ENCODE data around the gene SLC22A8.
"Not testable (repeated sequence)": the region's sequence is repeated elsewhere in the genome, so short reads cannot be mapped to it uniquely, and the experiment has no call there.

SLC22A8 gene

DNA sequence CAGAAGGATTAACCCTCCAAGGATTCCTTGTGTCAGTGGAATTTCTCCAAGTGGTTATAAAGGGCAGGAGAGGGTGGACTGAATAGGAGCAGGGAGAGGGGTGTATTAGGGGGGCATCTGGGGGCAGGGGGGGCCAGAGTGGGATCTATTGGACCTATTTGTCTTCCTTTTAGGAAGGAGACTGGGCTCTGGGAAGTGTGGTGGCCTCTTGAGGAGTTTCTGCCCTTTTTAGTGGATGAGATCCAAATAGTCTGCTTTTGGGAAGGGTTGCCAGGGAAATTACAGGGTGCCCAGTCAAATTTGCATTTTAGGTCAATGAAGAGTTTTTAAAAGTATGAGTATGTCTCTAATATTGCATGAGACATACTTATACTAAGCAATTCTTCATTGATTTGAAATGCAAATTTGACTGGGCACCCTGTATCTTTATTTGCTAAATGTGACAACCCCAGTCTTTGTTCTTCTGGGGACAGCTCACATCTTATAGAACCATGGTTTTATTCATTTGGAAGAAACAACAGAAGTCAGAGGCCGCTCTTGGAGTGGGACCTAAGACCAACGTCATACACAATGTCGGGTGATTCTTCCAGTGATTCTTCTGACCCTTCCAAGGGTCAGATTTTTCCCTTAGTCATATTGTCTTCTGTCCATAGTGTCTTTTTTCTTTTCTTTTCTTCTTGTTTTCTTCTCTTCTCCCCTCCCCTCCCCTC, 30.4 kb downstream of the SLC22A8 start:
- DNase-seq = no peak

DNA sequence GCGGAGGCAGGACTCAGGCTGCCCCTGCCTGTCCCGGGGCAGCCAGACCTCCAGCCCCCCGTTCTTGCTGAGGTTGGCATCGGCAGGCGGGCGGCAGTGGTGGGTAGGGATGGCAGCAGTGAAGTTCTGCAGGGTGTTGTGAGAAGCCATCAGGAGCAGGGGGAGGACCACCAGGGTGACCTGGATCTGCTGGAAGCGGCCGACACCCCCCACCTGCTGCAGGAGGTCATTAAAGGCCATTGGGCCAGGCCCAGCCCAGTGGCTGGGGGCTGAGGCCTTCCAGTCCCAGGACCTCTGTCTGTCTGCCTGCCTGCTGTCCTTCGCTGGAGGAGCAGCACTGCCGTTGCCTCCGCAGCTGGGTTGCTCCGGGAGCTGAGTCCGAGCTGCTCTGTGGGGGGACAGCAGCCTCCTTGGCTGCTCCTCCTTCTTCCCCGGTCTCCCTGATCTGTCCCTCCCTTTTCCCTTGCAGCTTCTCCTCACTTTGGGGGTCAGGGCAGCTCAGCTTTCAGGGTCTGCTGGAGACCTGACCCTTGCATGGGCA, 31.1 kb downstream of the SLC22A8 start, which contains the start of gene SLC22A6:
TSS of gene SLC22A6 (minus strand) at position 517 of the 541 bp plus-strand sequence. CDS start at position 240, 277 bp downstream.
- no peak for DNase-seq

DNA sequence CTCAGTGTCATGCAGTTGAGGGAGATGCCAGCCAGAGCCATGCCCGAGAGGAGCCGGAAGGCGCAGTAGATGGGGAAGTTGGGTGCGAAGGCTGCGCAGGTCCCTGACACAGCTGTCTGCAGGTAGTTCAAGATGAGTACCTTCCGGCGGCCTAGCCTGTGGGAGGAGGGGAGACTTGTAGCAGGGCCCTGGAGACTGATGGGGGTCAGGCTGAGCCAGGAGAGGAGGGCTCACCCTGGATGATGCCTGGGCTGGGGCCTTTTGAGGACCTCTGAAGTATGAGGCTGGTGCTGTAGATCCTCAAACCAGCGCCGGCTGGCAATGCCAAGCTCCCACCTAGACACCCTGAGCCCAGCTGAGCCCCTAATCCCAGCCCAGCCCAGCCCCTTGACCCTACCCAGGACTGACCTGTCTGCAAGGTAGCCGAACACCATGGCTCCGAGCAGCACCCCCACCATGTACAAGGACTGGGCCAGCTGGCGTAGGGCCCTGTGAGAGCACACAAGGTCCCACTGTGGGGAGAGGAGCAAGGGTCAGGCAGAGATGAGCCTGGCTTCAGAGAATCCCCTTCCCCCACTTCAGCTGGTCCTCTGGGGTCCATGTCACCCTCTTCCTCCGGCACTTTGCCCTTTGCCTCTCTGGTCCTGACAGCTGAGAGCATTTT, 32.0 kb downstream of the SLC22A8 start:
- no peak for DNase-seq

DNA sequence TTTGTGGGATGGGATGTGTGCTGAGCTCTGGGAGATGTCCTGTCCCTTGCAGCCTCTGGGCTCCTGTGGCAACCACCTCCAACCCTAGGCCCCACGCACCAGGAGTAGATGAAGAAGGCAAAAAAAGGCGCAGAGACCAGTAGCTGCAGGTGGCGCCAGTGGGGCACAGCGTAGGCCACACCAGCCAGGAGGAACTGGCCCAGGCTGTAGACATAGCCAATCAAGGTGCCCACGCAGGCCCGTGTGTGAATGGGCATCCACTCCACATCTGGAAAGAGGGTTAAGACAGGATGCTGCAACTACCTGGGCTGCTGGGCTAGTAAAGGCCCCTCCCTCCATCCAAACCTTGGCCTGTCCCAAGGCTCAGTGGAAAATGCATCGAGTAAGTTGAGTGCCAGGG, 33.9 kb downstream of the SLC22A8 start:
- no peak for DNase-seq

- DNase-seq = no peak
Observed at GRCh38 chr11:62980133-62980760, 35.4 kb downstream of the SLC22A8 start.

DNA sequence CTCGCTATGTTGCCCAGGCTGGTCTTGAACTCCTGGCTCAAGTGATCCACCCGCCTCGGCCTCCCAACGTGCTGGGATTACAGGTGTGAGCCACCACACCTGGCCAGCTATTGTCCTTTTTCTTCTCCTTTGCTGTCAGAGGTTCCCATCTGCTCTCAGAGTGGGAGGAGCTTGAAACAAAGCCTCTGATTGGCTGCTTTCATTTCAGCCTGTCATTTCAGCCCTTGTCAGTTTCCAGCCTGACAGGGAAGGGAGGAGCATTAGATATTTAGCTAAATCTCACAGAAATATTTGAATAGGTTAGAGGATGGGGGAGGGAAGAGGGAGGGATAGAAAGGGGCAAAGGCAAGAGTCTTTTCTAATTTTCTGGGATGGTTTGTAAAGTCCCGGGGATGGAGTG, 39.5 kb downstream of the SLC22A8 start:
- no peak for DNase-seq

DNA sequence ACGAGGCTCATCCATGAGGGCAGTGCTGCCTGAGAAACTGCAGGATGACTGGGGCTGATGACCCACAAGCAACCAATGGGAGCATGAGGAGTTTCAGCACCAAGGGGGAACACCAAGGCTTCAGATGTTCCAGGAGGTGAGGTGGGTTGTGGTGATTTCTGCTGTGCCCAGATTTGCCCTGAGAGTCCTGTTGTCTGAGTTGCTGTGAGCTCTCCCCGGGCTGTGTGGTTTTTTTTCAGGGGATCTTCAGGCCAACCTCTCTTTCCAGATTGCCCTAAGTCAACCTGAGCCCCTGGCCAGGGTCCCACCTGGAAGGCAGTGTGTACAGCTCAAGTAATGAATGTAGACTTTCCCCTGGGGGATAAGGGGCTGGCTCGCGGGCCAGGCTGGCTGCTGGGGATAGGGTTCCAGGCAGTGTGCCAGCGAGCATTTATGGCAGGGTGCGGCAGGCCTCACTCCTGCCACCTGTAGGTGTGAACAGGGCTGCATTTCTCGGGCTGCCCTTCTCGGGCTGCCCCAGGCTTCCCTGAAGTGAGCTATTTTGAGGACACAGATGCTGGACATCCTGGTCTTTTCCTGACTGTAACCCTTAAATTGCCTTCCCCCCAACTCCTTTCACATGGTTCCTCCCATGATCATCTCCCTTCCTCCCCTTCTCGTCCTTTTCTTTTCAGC, 40.7 kb downstream of the SLC22A8 start:
- no peak for DNase-seq

- no peak for DNase-seq
Observed at GRCh38 chr11:62965574-62965973, 50.1 kb downstream of the SLC22A8 start.

- DNase-seq = no peak
Observed at GRCh38 chr11:62962391-62962790, 53.2 kb downstream of the SLC22A8 start.

GRCh38 chr11:62961017-62961570, 54.5 kb downstream of the SLC22A8 start:
- DNase-seq = no peak

DNA sequence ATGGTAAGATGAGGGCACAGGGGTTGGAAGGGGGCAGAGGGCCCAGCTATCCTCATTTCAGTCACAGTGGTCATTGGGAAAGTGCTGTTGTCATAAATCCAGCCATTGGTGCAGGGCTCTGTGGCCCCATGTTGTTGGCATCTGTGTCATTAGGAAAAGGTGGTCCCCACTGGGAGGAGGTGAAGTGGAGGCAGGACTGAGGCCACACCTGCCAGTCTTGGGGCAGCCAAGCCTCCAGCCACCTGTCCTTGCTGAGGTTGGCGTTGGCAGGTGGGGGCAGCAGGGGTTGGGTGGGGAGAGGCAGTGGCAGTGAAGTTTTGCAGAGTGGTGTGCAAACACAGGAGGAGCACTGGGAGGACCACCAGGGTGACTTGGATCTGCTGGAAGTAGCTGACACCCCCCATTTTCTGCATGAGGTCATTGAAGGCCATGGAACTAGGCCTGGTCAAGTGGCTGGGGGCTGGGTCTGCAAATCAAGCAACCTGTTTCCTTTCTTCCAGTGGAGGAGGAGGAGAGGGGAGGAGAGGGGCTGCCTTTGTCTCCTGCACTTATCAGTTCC, 56.1 kb downstream of the SLC22A8 start:
- DNase-seq = no peak

- no peak for DNase-seq
Observed at GRCh38 chr11:62958547-62959421, 56.9 kb downstream of the SLC22A8 start.

- no peak for DNase-seq
Observed at GRCh38 chr11:62957147-62957546, 58.5 kb downstream of the SLC22A8 start.

DNA sequence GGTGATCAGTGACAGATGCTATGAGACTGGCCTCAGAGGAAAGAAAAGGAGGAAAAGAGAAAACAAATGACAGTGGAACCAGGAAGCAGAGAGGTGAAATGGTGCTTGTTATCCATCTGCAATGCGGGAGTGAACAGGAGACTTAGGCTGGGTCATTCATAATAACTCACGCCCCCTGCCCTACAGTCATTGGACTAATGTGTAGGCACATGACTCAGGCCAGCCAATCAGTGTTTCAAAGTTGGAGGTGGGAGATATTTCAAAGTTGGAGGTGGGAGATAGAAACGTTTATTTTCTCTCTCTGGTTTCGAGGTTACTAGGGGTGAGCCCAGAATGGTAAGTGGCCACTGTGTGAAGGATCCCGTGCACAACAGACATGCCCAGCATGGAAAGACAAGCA, 61.2 kb downstream of the SLC22A8 start:
- no peak for DNase-seq

- DNase-seq = no peak
Observed at GRCh38 chr11:62953811-62954210, 61.8 kb downstream of the SLC22A8 start.

- DNase-seq = no peak
Observed at GRCh38 chr11:62948765-62949320, 66.8 kb downstream of the SLC22A8 start.

- DNase-seq = not testable (repeated sequence)
Observed at GRCh38 chr11:62945538-62945937, 70.1 kb downstream of the SLC22A8 start.
